ENCODE measurements around the gene SYCE3.
"Not testable (repeated sequence)": the region's sequence is repeated elsewhere in the genome, so short reads cannot be mapped to it uniquely, and the experiment has no call there.

SYCE3 gene

GRCh38 chr22:50562523-50563412 is at the start of gene SYCE3:
Gene SYCE3, minus strand, starts transcription at chr22:50562919. Its CDS starts 6,514 bp downstream, at chr22:50556405.
- peak; percentile 94 for DNase-seq

GRCh38 chr22:50612168-50612527 is 49.4 kb upstream of the SYCE3 start:
- no peak for DNase-seq

- DNase-seq, result no peak
These were observed 48.8 kb upstream of the SYCE3 start for GRCh38 chr22:50611341-50612060.

GRCh38 chr22:50610581-50610980 is 47.9 kb upstream of the SYCE3 start:
- no peak for DNase-seq

GRCh38 chr22:50610041-50610451 is 47.3 kb upstream of the SYCE3 start:
- DNase-seq, result no peak

- no peak for DNase-seq
These were observed 46.9 kb upstream of the SYCE3 start for GRCh38 chr22:50609599-50609998.

- DNase-seq, result no peak
These were observed 46.3 kb upstream of the SYCE3 start for GRCh38 chr22:50608996-50609395.

- not testable (repeated sequence) for DNase-seq
These were observed 45.5 kb upstream of the SYCE3 start for GRCh38 chr22:50608058-50608840.

GRCh38 chr22:50607659-50608020 is 44.9 kb upstream of the SYCE3 start:
- no peak for DNase-seq

GRCh38 chr22:50606946-50607658 is 44.4 kb upstream of the SYCE3 start:
- no peak for DNase-seq

GRCh38 chr22:50606165-50606945 is 43.6 kb upstream of the SYCE3 start:
- no peak for DNase-seq

GRCh38 chr22:50605613-50606074 is 42.9 kb upstream of the SYCE3 start:
- DNase-seq, result no peak

- no peak for DNase-seq
These were observed 42.4 kb upstream of the SYCE3 start for GRCh38 chr22:50605002-50605612.

- DNase-seq, result no peak
These were observed 41.7 kb upstream of the SYCE3 start for GRCh38 chr22:50604256-50605001.

GRCh38 chr22:50603511-50604255 is 41.0 kb upstream of the SYCE3 start:
- DNase-seq, result no peak

GRCh38 chr22:50602338-50602700 is 39.6 kb upstream of the SYCE3 start:
- no peak for DNase-seq

- no peak for DNase-seq
These were observed 39.1 kb upstream of the SYCE3 start for GRCh38 chr22:50601669-50602337.

GRCh38 chr22:50600967-50601668 is 38.4 kb upstream of the SYCE3 start:
- DNase-seq, result no peak

- DNase-seq, result no peak
These were observed 37.8 kb upstream of the SYCE3 start, which contains the start of gene MAPK8IP2 for GRCh38 chr22:50600538-50600937. Gene MAPK8IP2, plus strand, starts transcription at chr22:50600793. Its CDS starts 26 bp downstream, at chr22:50600819.
